Hepatocyte (in vitro differentiated cells): ENCODE results near the gene EXD3.

Source experiments
- CTCF ChIP-seq: fragments of 200-600 bp; sonication (generic); IDR thresholded peaks from 2 replicates; pipeline ENCODE4 v1.5.1; 2016; ENCODE audit warnings: antibody characterized with exemption, mild to moderate bottlenecking; ENCODE audit not compliant: poor library complexity
- EZH2 ChIP-seq: fragments of 200-600 bp; sonication (generic); IDR thresholded peaks from 2 replicates; pipeline ENCODE4 v1.6.1; 2016; ENCODE audit warnings: antibody characterized with exemption, mild to moderate bottlenecking, borderline replicate concordance
- EZH2phosphoT487 ChIP-seq: fragments of 200-600 bp; sonication (generic); IDR thresholded peaks from one replicate; pipeline ENCODE4 v1.6.1; 2018; ENCODE audit warnings: antibody characterized with exemption, mild to moderate bottlenecking, low read depth, moderate library complexity; ENCODE audit not compliant: unreplicated experiment, severe bottlenecking

GRCh38 chr9:137303151-137303892 is 119.6 kb downstream of the EXD3 start:
- TF ChIP-seq CTCF, result no peak
- no peak for TF ChIP-seq EZH2
- TF ChIP-seq EZH2phosphoT487, result no peak
